ENCODE results near the gene KCP.

KCP gene

GRCh38 chr7:128906001-128906765 lies 4.3 kb downstream of the KCP start:
- no peak for DNase-seq (ENCODE audit: low read depth)

- peak; percentile 9 for DNase-seq (ENCODE audit: low read depth)
Observed at GRCh38 chr7:128904381-128905197, 5.9 kb downstream of the KCP start.

- DNase-seq (ENCODE audit: low read depth), result no peak
Observed at GRCh38 chr7:128903621-128904361, 6.7 kb downstream of the KCP start.

- DNase-seq (ENCODE audit: low read depth), result no peak
Observed at GRCh38 chr7:128902761-128903585, 7.5 kb downstream of the KCP start.

- no peak for DNase-seq (ENCODE audit: low read depth)
Observed at GRCh38 chr7:128900237-128900636, 10.3 kb downstream of the KCP start.

- DNase-seq (ENCODE audit: low read depth), result no peak
Observed at GRCh38 chr7:128899392-128899791, 11.1 kb downstream of the KCP start.

GRCh38 chr7:128895320-128895719 lies 15.2 kb downstream of the KCP start:
- DNase-seq (ENCODE audit: low read depth), result no peak

GRCh38 chr7:128894101-128894440 lies 16.4 kb downstream of the KCP start:
- no peak for DNase-seq (ENCODE audit: low read depth)

- DNase-seq (ENCODE audit: low read depth), result no peak
Observed at GRCh38 chr7:128893251-128894100, 17.0 kb downstream of the KCP start.

- DNase-seq (ENCODE audit: low read depth), result no peak
Observed at GRCh38 chr7:128892521-128893250, 17.8 kb downstream of the KCP start.

GRCh38 chr7:128891942-128892269 lies 18.6 kb downstream of the KCP start:
- no peak for DNase-seq (ENCODE audit: low read depth)

GRCh38 chr7:128891110-128891941 lies 19.2 kb downstream of the KCP start:
- DNase-seq (ENCODE audit: low read depth), result peak; percentile 16

GRCh38 chr7:128890306-128891109 lies 20.0 kb downstream of the KCP start:
- DNase-seq (ENCODE audit: low read depth), result no peak

- DNase-seq (ENCODE audit: low read depth), result no peak
Observed at GRCh38 chr7:128889121-128889520, 21.4 kb downstream of the KCP start.

- DNase-seq (ENCODE audit: low read depth), result no peak
Observed at GRCh38 chr7:128888756-128889095, 21.8 kb downstream of the KCP start.

- no peak for DNase-seq (ENCODE audit: low read depth)
Observed at GRCh38 chr7:128888039-128888755, 22.3 kb downstream of the KCP start.

- no peak for DNase-seq (ENCODE audit: low read depth)
Observed at GRCh38 chr7:128887169-128888038, 23.1 kb downstream of the KCP start.

Data from stimulated activated CD4-positive, alpha-beta T cell treated with anti-CD3 and anti-CD28 coated beads, Interleukin-2, amount 100 ng/mL, for 4 hours (primary cell).